Astrocyte of the spinal cord (primary cell): Measurements from ENCODE around the gene TAGLN3.

Experiments used
- DNase-seq: peaks from one replicate; pipeline ENCODE4 v3.0.0; 2011; ENCODE audit warnings: low read depth, low spot score
- H3K4me3 ChIP-seq: 2 replicates; pipeline ENCODE4 v1.5.1; 2011; ENCODE audit warnings: low read depth, mild to moderate bottlenecking, low read length, moderate library complexity
- in situ Hi-C: cut with HindIII; loops from 2 replicates; pipeline ENCODE4 v1.10.0; 2017; ENCODE audit warnings: low sequenced_read_pairs
- TF ChIP-seq, protein P1 (sequence below): IDR thresholded peaks from 2 replicates; pipeline ENCODE4 v1.5.1; 2012; ENCODE audit warnings: low read depth, mild to moderate bottlenecking, low read length, inconsistent platforms

TAGLN3 gene

DNA sequence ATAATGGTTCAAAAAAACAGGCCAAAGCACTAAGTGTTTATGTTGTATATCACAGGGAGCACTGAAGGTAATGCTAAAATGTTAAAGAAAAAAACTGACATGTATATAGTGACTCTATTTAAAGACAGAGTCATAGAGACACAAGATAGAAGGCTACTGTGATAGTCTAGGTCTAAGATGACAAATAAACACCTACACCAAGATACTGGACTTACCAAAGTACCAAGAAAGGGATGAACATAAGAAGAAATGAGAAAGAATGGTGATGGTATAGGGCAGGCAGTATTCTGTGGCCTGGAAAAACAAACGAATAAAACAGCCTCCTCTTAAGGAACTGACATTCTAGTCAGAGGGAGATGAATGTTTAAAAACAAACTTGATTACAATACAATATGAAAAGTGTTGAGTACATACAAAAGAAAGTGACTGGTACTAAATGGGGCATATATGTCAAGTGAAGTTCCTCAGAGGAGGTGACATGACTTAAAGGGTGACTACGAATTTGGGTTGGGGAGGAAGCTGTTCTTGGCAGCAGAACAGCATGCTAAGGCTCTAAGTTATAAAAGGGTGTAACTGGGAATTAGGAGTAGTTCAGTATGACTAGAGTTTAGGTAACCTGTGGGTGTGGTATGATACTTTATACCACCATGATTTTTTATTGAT, 14.0 kb upstream of the TAGLN3 start:
- TF ChIP-seq, protein P1, sequence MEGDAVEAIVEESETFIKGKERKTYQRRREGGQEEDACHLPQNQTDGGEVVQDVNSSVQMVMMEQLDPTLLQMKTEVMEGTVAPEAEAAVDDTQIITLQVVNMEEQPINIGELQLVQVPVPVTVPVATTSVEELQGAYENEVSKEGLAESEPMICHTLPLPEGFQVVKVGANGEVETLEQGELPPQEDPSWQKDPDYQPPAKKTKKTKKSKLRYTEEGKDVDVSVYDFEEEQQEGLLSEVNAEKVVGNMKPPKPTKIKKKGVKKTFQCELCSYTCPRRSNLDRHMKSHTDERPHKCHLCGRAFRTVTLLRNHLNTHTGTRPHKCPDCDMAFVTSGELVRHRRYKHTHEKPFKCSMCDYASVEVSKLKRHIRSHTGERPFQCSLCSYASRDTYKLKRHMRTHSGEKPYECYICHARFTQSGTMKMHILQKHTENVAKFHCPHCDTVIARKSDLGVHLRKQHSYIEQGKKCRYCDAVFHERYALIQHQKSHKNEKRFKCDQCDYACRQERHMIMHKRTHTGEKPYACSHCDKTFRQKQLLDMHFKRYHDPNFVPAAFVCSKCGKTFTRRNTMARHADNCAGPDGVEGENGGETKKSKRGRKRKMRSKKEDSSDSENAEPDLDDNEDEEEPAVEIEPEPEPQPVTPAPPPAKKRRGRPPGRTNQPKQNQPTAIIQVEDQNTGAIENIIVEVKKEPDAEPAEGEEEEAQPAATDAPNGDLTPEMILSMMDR = no peak
- H3K4me3 ChIP-seq = no peak overlapping the region
- no peak for DNase-seq
- in situ Hi-C loops = no loop called here

DNA sequence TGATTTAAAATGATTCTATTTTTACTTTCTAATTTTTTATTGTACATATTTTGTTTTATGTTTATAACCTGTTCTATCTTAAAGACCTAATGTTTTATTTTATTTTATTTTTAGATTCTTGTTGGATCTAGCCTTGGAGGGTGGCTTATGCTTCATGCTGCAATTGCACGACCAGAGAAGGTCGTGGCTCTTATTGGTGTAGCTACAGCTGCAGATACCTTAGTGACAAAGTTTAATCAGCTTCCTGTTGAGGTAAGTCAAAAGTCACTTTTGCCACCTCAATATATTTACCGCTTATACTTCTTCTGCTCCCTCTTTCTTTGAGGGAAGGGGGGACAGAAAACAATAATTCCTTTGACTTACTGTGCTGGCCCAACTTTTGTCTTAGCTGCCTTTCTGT, 11.9 kb upstream of the TAGLN3 start:
- DNase-seq = no peak
- in situ Hi-C loops = no loop called here
- TF ChIP-seq, protein P1 = no peak
- no peak overlapping the region for H3K4me3 ChIP-seq

DNA sequence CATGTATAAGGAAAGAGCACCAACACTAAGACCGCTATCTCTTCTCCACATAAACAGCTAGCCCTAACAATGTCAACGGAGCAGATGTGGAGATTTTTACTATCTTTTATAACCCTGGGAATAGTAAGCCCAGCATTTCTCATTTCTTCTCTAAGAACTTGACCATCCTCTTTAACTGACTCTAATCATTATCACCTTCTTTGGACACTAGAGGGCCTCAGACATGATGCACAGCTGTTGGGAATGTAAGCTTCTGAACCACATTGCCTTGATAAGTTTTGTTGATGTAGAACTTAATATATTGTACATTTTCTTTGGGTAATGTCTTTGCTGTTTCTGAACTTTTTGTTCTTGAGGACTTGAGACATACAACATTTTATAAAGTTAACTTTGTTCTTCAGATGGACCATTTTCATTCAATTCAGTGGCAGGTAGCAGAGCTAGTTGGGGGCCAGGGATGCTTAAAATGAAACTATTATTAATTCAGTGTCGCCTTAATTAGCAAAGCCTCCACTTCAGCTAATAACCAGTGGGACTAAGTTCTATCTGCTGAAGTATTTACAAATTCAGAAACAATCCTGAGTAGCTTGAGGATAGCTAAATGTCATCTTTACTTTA, 9.6 kb upstream of the TAGLN3 start:
- DNase-seq = peak; percentile 80
- in situ Hi-C loops = no loop called here

DNA sequence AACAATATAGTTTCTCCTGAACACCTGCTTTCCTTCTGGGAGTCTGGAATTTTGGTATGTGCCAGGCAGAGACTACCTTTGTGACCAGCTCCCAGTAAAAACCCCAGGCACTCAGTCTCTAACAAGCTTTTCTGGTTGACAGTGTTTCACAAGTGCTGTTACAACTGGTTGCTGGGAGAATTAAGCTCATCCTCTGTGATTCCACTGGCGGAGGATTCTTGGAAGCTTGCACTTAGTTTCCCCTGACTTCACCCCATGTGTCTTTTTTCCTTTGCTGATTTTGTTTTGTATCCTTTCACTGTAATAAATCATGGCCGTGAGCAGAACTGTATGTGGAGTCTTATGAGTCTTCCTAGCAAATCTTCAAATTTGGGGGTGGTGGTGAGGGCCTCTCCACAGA, 5.7 kb upstream of the TAGLN3 start:
- TF ChIP-seq, protein P1 = no peak
- no peak for DNase-seq
- in situ Hi-C loops = no loop called here
- H3K4me3 ChIP-seq = no peak overlapping the region

More for the DNA sequence above, 9.6 kb upstream of the TAGLN3 start:
- H3K4me3 ChIP-seq = no peak overlapping the region
- TF ChIP-seq, protein P1 = peak; percentile 79

DNA sequence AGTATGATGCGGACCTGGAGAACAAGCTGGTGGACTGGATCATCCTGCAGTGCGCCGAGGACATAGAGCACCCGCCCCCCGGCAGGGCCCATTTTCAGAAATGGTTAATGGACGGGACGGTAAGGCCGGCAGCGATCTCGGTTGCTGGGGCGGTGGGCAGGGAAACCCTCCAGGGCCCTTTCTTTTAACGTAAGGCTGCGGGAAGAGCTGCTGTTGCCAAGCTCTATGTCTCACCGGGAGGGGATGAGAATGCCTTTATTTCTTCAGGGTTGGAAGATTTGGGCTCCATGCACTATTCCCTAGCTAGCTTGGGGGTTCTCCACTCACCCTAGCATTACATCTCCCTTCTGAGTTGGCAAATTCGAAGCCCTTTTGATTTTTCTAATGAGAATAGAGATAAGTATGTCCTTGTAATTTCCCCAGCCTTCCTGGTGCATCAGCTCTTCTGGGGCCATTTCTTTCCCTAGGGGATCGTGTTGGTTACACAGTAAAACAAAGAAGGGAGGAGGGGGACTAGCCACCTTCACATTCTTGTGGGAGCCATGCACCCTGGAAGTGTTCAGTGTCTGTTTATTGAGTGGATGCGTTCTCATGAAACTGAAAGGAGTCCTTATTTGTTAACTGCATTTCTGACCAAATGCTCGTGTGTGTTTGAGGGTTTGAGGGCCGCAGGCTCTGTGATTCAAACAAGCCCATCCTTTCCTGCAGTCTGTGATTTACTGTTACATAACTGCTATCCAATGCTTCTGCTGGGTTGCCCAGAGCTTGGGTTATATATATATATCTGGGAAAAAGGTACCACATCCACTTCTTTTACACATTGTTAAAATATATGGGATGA, 982 bp downstream of the TAGLN3 start:
- TF ChIP-seq, protein P1 = no peak
- no peak for DNase-seq
- peak overlapping the region; percentile 51 for H3K4me3 ChIP-seq
- in situ Hi-C loops = no loop called here

DNA sequence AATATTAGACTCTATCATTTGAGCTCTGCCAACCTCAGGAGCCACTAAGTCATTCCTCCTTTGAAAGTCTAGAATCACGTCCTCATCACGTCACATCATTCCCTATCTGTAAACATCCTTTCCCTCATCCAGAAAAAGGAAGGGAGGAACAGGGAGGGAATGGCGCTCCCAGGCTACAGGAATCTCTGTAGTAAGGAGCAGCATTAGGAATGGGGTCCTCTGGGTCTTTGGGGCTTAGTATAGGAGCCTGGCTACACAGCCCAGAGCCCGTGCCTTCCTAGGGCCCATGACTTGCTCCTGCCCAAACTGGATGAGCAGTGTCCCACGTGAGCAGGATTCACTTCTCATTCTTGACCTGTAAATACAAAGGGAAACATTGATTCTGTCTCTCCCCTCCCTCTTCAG, 1.6 kb downstream of the TAGLN3 start:
- peak overlapping the region; percentile 51 for H3K4me3 ChIP-seq
- in situ Hi-C loops = no loop called here
- no peak for DNase-seq
- TF ChIP-seq, protein P1 = no peak
